SU-DHL-6 (cell line): ENCODE results near the gene RC3H1.
"Not testable (repeated sequence)": the region's sequence is repeated elsewhere in the genome, so short reads cannot be mapped to it uniquely, and the experiment has no call there.

Experiments
- H2AFZ ChIP-seq: fragments of 200-600 bp; sonication (generic); 2 replicates; pipeline ENCODE4 v1.6.1; 2014; ENCODE audit warnings: low read depth, mild to moderate bottlenecking, moderate library complexity, mixed read lengths, antibody characterized with exemption, low read length; ENCODE audit not compliant: severe bottlenecking
- H3F3A ChIP-seq: fragments of 200-600 bp; shearing (Covaris generic); 2 replicates; pipeline ENCODE4 v1.6.0; 2016; ENCODE audit warnings: antibody characterized with exemption, mild to moderate bottlenecking; ENCODE audit not compliant: insufficient read depth
- H3K27ac ChIP-seq: fragments of 200-600 bp; sonication (generic); 2 replicates; pipeline ENCODE4 v1.5.1; 2016; ENCODE audit warnings: low read depth, mild to moderate bottlenecking, low read length, moderate library complexity, mixed read lengths
- H3K27me3 ChIP-seq: fragments of 200-600 bp; sonication (generic), shearing (Covaris generic); 2 replicates; pipeline ENCODE4 v1.6.0; 2014; ENCODE audit warnings: mild to moderate bottlenecking, low read length
- H3K36me3 ChIP-seq: fragments of 200-600 bp; sonication (generic); 2 replicates; pipeline ENCODE4 v1.6.1; 2014; ENCODE audit warnings: mild to moderate bottlenecking, low read length, mixed read lengths
- H3K4me2 ChIP-seq: fragments of 300-600, 200-600 bp; shearing (Covaris generic), sonication (generic); 2 replicates; pipeline ENCODE4 v1.6.0; 2014; ENCODE audit warnings: low read length, low read depth, mild to moderate bottlenecking; ENCODE audit not compliant: poor library complexity, severe bottlenecking
- H3K4me3 ChIP-seq: fragments of 200-600 bp; sonication (generic); 2 replicates; pipeline ENCODE4 v1.5.1; 2014; ENCODE audit warnings: antibody characterized with exemption, low read length, mild to moderate bottlenecking, mixed read lengths; ENCODE audit not compliant: insufficient read depth, poor library complexity, severe bottlenecking
- H3K79me2 ChIP-seq: fragments of 200-600 bp; sonication (generic); 2 replicates; pipeline ENCODE4 v1.6.1; 2014; ENCODE audit warnings: mild to moderate bottlenecking, low read length, moderate library complexity; ENCODE audit not compliant: insufficient read depth
- H3K9ac ChIP-seq: fragments of 200-600 bp; sonication (generic); 2 replicates; pipeline ENCODE4 v1.7.0; 2014; ENCODE audit warnings: mild to moderate bottlenecking, low read length
- H3K9me2 ChIP-seq: fragments of 200-600 bp; sonication (generic); replicated peaks from 2 replicates; pipeline ENCODE4 v1.6.1; 2014; ENCODE audit warnings: low read length; ENCODE audit not compliant: insufficient read depth
- H3K9me3 ChIP-seq: fragments of 200-600 bp; sonication (generic); 2 replicates; pipeline ENCODE4 v1.6.1; 2014; ENCODE audit warnings: low read length, mixed read lengths; ENCODE audit not compliant: insufficient read depth
- H4K20me1 ChIP-seq: fragments of 200-600 bp; sonication (generic); 2 replicates; pipeline ENCODE4 v1.6.1; 2014; ENCODE audit warnings: low read depth, mild to moderate bottlenecking, antibody characterized with exemption, low read length, moderate library complexity, mixed read lengths
- EZH2phosphoT487 ChIP-seq: fragments of 200-600 bp; sonication (generic), shearing (Covaris generic); conservative IDR thresholded peaks from 2 replicates; pipeline ENCODE4 v1.6.1; 2018; ENCODE audit warnings: mild to moderate bottlenecking, antibody characterized with exemption, low read length, moderate library complexity, mixed read lengths
- TF ChIP-seq, protein P1 (sequence below): fragments of 200-600 bp; sonication (generic); IDR thresholded peaks from one replicate; pipeline ENCODE4 v1.5.1; 2017; ENCODE audit warnings: antibody characterized with exemption, mild to moderate bottlenecking, low read length, moderate library complexity; ENCODE audit not compliant: insufficient read depth, poor library complexity, severe bottlenecking

RC3H1 gene

DNA sequence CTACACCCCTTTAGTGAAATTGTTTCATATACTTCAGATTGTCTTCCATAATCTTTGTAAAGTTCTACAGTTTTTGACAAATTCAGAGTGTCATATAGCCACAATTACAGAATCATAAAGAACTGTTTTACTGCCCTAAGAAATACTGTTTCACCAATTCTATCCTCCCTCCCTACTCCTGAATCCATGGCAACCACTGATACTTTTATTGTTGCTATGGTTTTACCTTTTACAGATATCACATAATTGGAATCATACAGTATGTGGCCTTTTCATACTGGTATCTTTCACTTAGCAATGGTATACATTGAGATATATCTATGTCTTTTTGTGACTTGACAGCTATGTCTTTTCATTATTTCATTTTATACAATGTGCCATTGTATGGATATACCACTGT lies 34.1 kb downstream of the RC3H1 start:
- Histone ChIP-seq H2AFZ (no peak overlapping the region), H4K20me1 (no peaks in the 10 kb centered on the region), H3K9me2 (no peaks in the 10 kb centered on the region), H3K4me2 (no peak overlapping the region), H3K36me3 (peaks cover 40% of the 10 kb centered on the region), H3K9ac (no peak overlapping the region), H3K79me2 (peaks cover 5% of the 10 kb centered on the region), H3K9me3 (no peaks in the 10 kb centered on the region), H3F3A (no peaks in the 10 kb centered on the region), H3K27ac (no peak overlapping the region), H3K27me3 (no peaks in the 10 kb centered on the region), H3K4me3 (no peak overlapping the region)
- TF ChIP-seq, protein P1, sequence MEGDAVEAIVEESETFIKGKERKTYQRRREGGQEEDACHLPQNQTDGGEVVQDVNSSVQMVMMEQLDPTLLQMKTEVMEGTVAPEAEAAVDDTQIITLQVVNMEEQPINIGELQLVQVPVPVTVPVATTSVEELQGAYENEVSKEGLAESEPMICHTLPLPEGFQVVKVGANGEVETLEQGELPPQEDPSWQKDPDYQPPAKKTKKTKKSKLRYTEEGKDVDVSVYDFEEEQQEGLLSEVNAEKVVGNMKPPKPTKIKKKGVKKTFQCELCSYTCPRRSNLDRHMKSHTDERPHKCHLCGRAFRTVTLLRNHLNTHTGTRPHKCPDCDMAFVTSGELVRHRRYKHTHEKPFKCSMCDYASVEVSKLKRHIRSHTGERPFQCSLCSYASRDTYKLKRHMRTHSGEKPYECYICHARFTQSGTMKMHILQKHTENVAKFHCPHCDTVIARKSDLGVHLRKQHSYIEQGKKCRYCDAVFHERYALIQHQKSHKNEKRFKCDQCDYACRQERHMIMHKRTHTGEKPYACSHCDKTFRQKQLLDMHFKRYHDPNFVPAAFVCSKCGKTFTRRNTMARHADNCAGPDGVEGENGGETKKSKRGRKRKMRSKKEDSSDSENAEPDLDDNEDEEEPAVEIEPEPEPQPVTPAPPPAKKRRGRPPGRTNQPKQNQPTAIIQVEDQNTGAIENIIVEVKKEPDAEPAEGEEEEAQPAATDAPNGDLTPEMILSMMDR: no peak
- no peak for TF ChIP-seq EZH2phosphoT487

DNA sequence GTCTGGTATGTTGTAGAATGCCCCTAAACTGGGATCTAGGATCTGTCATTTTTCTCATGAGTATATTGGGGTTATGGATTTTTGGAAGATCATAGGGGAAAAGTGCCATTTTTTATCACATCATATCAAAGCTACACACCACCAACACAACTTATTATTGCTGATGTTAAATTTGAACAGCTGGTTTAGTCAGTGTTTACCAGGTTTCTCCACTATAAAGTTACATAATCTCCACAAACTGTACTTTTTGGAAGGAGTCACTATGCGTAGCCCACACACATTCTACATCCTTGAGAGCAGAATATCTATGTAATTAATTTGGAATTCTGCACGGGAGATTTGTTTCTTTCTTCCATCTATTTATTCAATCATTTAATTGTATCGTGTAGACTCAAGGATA lies 35.2 kb downstream of the RC3H1 start:
- H3K36me3 ChIP-seq: peaks cover 38% of the 10 kb centered on the region; the same call in 1 of the 2 replicates

DNA sequence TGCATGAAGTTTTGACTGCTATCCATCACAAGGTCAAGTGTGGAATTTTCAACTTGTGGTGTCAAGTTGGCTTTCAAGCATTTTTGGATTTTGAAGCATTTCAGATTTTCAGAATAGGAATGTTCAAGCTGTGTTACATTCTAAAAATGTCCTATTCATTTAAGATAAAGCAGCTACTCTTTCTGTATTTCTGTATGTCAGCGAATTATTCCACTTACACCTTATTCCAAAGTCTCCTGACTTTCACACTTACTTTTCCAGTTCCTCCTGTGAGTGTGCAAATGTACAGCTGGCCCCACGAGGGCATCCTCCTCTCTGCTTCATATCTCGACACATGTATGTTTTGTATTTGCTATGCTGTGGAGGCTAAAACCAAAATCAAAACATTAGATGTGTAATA lies 51.9 kb downstream of the RC3H1 start:
- H3K27ac ChIP-seq: no peak overlapping the region
- no peak overlapping the region for H2AFZ ChIP-seq
- no peak overlapping the region for H3K9ac ChIP-seq
- H3K9me3 ChIP-seq: no peaks in the 10 kb centered on the region
- TF ChIP-seq EZH2phosphoT487: no peak
- TF ChIP-seq, protein P1: no peak
- no peak overlapping the region for H3K4me3 ChIP-seq
- H4K20me1 ChIP-seq: no peaks in the 10 kb centered on the region
- H3K9me2 ChIP-seq: no peaks in the 10 kb centered on the region
- peaks cover 6% of the 10 kb centered on the region; the same call in 1 of the 2 replicates for H3F3A ChIP-seq
- no peak overlapping the region for H3K4me2 ChIP-seq
- H3K36me3 ChIP-seq: peaks cover 50% of the 10 kb centered on the region
- no peaks in the 10 kb centered on the region for H3K27me3 ChIP-seq
- no peaks in the 10 kb centered on the region for H3K79me2 ChIP-seq

More for the DNA sequence above, 35.2 kb downstream of the RC3H1 start:
- no peaks in the 10 kb centered on the region for H3K9me3 ChIP-seq
- no peaks in the 10 kb centered on the region for H3K9me2 ChIP-seq
- no peak overlapping the region for H3K4me3 ChIP-seq
- H2AFZ ChIP-seq: no peak overlapping the region
- H3K79me2 ChIP-seq: no peaks in the 10 kb centered on the region
- H3K9ac ChIP-seq: no peak overlapping the region
- no peaks in the 10 kb centered on the region for H3K27me3 ChIP-seq
- no peaks in the 10 kb centered on the region for H3F3A ChIP-seq
- no peaks in the 10 kb centered on the region for H4K20me1 ChIP-seq
- H3K27ac ChIP-seq: no peak overlapping the region
- TF ChIP-seq EZH2phosphoT487: no peak
- TF ChIP-seq, protein P1: no peak
- no peak overlapping the region for H3K4me2 ChIP-seq

DNA sequence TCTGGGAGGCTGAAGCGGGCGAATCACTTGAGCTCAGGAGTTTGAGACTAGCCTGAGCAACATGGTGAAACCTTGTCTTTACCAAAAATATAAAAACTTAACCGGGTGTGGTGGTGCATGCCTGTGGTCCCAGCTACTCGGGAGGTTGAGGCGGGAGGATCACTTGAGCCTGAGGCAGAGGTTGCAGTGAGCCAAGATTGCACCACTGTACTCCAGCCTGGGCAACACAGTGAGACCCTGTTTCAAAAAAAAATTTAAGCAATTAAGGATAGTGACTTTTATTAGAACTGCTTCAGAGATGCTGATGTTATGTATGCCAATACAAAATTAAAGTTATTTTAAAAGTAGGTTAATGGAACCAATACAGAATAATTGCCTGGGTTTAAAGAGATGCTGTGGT lies 56.3 kb downstream of the RC3H1 start:
- H3K9me3 ChIP-seq, H3K9me2 ChIP-seq, H3K4me3 ChIP-seq, H2AFZ ChIP-seq, H3K9ac ChIP-seq, H3K79me2 ChIP-seq, H3K27me3 ChIP-seq, H3K27ac ChIP-seq, H3K4me2 ChIP-seq, H4K20me1 ChIP-seq: not testable (repeated sequence)
- Histone ChIP-seq H3F3A (peaks cover 10% of the 10 kb centered on the region; the same call in 1 of the 2 replicates), H3K36me3 (peaks cover 54% of the 10 kb centered on the region)
